HepG2 (cell line): Measurements from ENCODE around the gene IQCM. TPM values are rescaled to one million over a fixed set of nuclear protein-coding genes. Genes with fewer than 3 reads are reported as not detected.

ENCODE experiments used
- ATAC-seq: fragments of 200-7000 bp; cut with Tn5 transposase; 3 replicates; pipeline ENCODE4 v1.9.1; 2020; ENCODE audit warnings: mild to moderate bottlenecking, moderate library complexity
- BruUV-seq: library from RNA; stranded (reverse); fragments of 400-500 nt; replicated peaks from 2 replicates; lab custom pipeline; 2021; lab: Mats Ljungman, UMichigan
- CTCF ChIA-PET: fragments of 300-600 bp; formaldehyde crosslinking; extraction: SDS; loops from one replicate; lab custom pipeline; 2021; ENCODE audit warnings: low total read pairs, inconsistent platforms, low intra/inter-chr PET ratio; lab: Yijun Ruan, JAX
- POLR2A ChIA-PET: fragments of 350-600 bp; sonication (Branson Sonifier 250); formaldehyde crosslinking; loops from one replicate; lab custom pipeline; 2020; ENCODE audit warnings: antibody characterized with exemption, inconsistent platforms; lab: Yijun Ruan, JAX
- DNase-seq: peaks from one replicate; pipeline ENCODE4 v3.0.0-alpha.2; 2015; ENCODE audit warnings: low spot score
- FAIRE-seq: peaks from 3 replicates; lab custom pipeline; 2011; peaks lifted over from hg19 to GRCh38; lab: Jason Lieb, UNC
- H2AFZ ChIP-seq: one replicate; pipeline ENCODE4 v1.6.1; 2011; ENCODE audit warnings: low read length, inconsistent platforms
- H3K27ac ChIP-seq: fragments of 300-600 bp; 3 replicates; pipeline ENCODE4 v1.8.0; 2011; ENCODE audit warnings: mixed run types, mild to moderate bottlenecking, mixed read lengths, low read length, inconsistent platforms; ENCODE audit not compliant: insufficient read depth; ENCODE audit errors: extremely low read length
- H3K27me3 ChIP-seq, 2 experiments: fragments of 200-600 bp in 1 of 2; 2 replicates in 1 of 2; 3 replicates in 1 of 2; pipeline versions ENCODE4 v1.6.0 to v1.8.0; 2011; ENCODE audit warnings: low read length in 2 of 2, mild to moderate bottlenecking in 2 of 2, moderate library complexity in 2 of 2, inconsistent platforms in 1 of 2; ENCODE audit not compliant: insufficient read depth in 2 of 2, control insufficient read depth in 1 of 2
- H3K36me3 ChIP-seq, 2 experiments: fragments of 200-600 bp in 1 of 2; replicated peaks in 1 of 2; 2 replicates in 1 of 2; 3 replicates in 1 of 2; pipeline versions ENCODE4 v1.5.1 to v1.8.0; 2011; ENCODE audit warnings: low read length in 2 of 2, inconsistent platforms in 1 of 2; ENCODE audit not compliant: insufficient read depth in 2 of 2, control insufficient read depth in 1 of 2
- H3K4me1 ChIP-seq: 2 replicates; pipeline ENCODE4 v1.5.1; 2012; ENCODE audit warnings: low read length, inconsistent platforms; ENCODE audit not compliant: insufficient read depth
- H3K4me2 ChIP-seq: 2 replicates; pipeline ENCODE4 v1.6.0; 2011; ENCODE audit warnings: low read depth, low read length, inconsistent platforms
- H3K4me3 ChIP-seq, 3 experiments: fragments of 200-600 bp in 1 of 3; sonication (generic), shearing (Covaris generic) in 1 of 3; replicated peaks in 1 of 3; 2 replicates each; pipeline ENCODE4 v1.5.1; 2011 to 2016; ENCODE audit warnings: low read length in 3 of 3, inconsistent platforms in 2 of 3, low read depth in 2 of 3, mild to moderate bottlenecking in 2 of 3, control low read depth in 1 of 3, mixed read lengths in 1 of 3; ENCODE audit not compliant: insufficient read depth in 1 of 3
- H3K79me2 ChIP-seq: one replicate; pipeline ENCODE4 v1.6.1; 2011; ENCODE audit warnings: low read length, inconsistent platforms; ENCODE audit not compliant: insufficient read depth
- H3K9ac ChIP-seq: 2 replicates; pipeline ENCODE4 v1.6.0; 2011; ENCODE audit warnings: mild to moderate bottlenecking, low read depth, low read length, inconsistent platforms; ENCODE audit not compliant: insufficient read depth
- H3K9me3 ChIP-seq: 2 replicates; pipeline ENCODE4 v1.5.1; 2012; ENCODE audit warnings: mild to moderate bottlenecking, low read length
- H4K20me1 ChIP-seq: 2 replicates; pipeline ENCODE4 v1.6.0; 2011; ENCODE audit warnings: inconsistent platforms, mild to moderate bottlenecking, low read length, moderate library complexity; ENCODE audit not compliant: insufficient read depth
- ARID3A ChIP-seq: IDR thresholded peaks from 2 replicates; pipeline ENCODE4 v1.6.1; 2012; ENCODE audit warnings: low read depth, low read length, improper control_type of control experiment
- CEBPZ ChIP-seq: IDR thresholded peaks from 2 replicates; pipeline ENCODE4 v1.6.1; 2012; ENCODE audit warnings: low read length, improper control_type of control experiment
- ERF ChIP-seq: IDR thresholded peaks from 2 replicates; pipeline ENCODE4 v1.6.1; 2018; ENCODE audit warnings: missing biosample characterization, missing genetic modification reagents
- FOXC1 ChIP-seq: sonication (generic); formaldehyde crosslinking; IDR thresholded peaks from 2 replicates; pipeline ENCODE4 v1.8.0; 2022; ENCODE audit warnings: mild to moderate bottlenecking, missing genetic modification reagents, borderline replicate concordance
- HBP1 ChIP-seq: IDR thresholded peaks from 2 replicates; pipeline ENCODE4 v1.6.1; 2016; ENCODE audit warnings: low read depth, control low read depth
- HNF1B ChIP-seq: sonication (generic); formaldehyde crosslinking; IDR thresholded peaks from 2 replicates; pipeline ENCODE4 v1.5.1; 2020; ENCODE audit warnings: mild to moderate bottlenecking, moderate library complexity, missing genetic modification reagents
- NPAS2 ChIP-seq: sonication (generic); formaldehyde crosslinking; IDR thresholded peaks from 2 replicates; pipeline ENCODE4 v1.8.0; 2022; ENCODE audit warnings: mild to moderate bottlenecking, missing genetic modification reagents, borderline replicate concordance
- RELA ChIP-seq: sonication (generic); formaldehyde crosslinking; IDR thresholded peaks from 2 replicates; pipeline ENCODE4 v1.4.0; 2020; ENCODE audit warnings: missing genetic modification reagents
- TAF1 ChIP-seq: sonication (generic); formaldehyde crosslinking; IDR thresholded peaks from 2 replicates; pipeline ENCODE4 v1.4.0; 2020; ENCODE audit warnings: missing genetic modification reagents
- ZBTB49 ChIP-seq: sonication (generic); formaldehyde crosslinking; IDR thresholded peaks from 2 replicates; pipeline ENCODE4 v1.4.0; 2020; ENCODE audit warnings: missing genetic modification reagents, borderline replicate concordance
- ZNF33B ChIP-seq: sonication (generic); formaldehyde crosslinking; IDR thresholded peaks from 2 replicates; pipeline ENCODE4 v1.5.1; 2020; ENCODE audit warnings: mild to moderate bottlenecking, missing genetic modification reagents
- in situ Hi-C: cut with HindIII; loops from 2 replicates; pipeline ENCODE4 v1.10.0; 2017; ENCODE audit warnings: low pct_unique_long_range_greater_than_20kb; ENCODE audit not compliant: extremely low pct_ligation_motif_present
- intact Hi-C: fragments of 100-400 bp; cut with micrococcal nuclease; formaldehyde crosslinking; loops from one replicate; pipeline ENCODE4 v1.10.0; 2022; ENCODE audit not compliant: unreplicated experiment
- polyA plus RNA-seq, 8 experiments: library from polyadenylated mRNA; depleted of rRNA in 3 of 8; stranded (reverse) in 7 of 8; unstranded in 1 of 8; fragments of >200 nt; fragmentation: Illumina TruSeq in 4 of 8; extraction: Trizol in 4 of 8; gene quantifications; 2 replicates each; pipeline versions ENCODE4 v1.2.1 to v1.2.3, GENCODE V29; 2011 to 2016; ENCODE audit warnings: low read depth in 4 of 8, missing spikeins in 1 of 8, mixed read lengths in 1 of 8; ENCODE audit not compliant: insufficient read depth in 1 of 8
- total RNA-seq, 5 experiments: library from RNA; depleted of rRNA; stranded (reverse); fragments of >200 nt; fragmentation: Illumina TruSeq; extraction: Trizol; gene quantifications; 2 replicates each; pipeline ENCODE4 v1.2.3, GENCODE V29; 2016; ENCODE audit warnings: low read depth in 1 of 5

IQCM gene
- total and polyA plus RNA-seq, 2 of the 13 experiments (the other 11 are each of a cell fraction or from before 2014, with no cell fraction given): not detected

- FAIRE-seq (no peak), ATAC-seq (no peak), DNase-seq (no peak)
- ChIA-PET CTCF (no interaction called here), POLR2A (no interaction called here)
- Histone ChIP-seq H3K27ac (no peak overlapping the region), H2AFZ (no peak overlapping the region), H3K4me3 (no peak overlapping the region), H3K4me1 (no peaks in the 10 kb centered on the region), H3K79me2 (no peaks in the 10 kb centered on the region), H3K9ac (no peak overlapping the region), H3K27me3 (no peaks in the 10 kb centered on the region), H3K4me2 (no peak overlapping the region), H3K36me3 (no peaks in the 10 kb centered on the region), H3K9me3 (peaks cover 21% of the 10 kb centered on the region), H4K20me1 (no peaks in the 10 kb centered on the region)
- in situ Hi-C loops (no loop called here), intact Hi-C loops (no loop called here)
- BruUV-seq: no TSS peak
- no peak for TF ChIP-seq ZNF33B (CRISPR knock-in tag)
- TF ChIP-seq ERF (CRISPR knock-in tag): no peak
- no peak for TF ChIP-seq HBP1
- no peak for TF ChIP-seq NPAS2 (CRISPR knock-in tag)
- no peak for TF ChIP-seq HNF1B (CRISPR knock-in tag)
- no peak for TF ChIP-seq ZBTB49
- no peak for TF ChIP-seq TAF1 (CRISPR knock-in tag)
- TF ChIP-seq CEBPZ: no peak
- no peak for TF ChIP-seq ARID3A
- TF ChIP-seq FOXC1: no peak
- no peak for TF ChIP-seq RELA
These were observed 466.1 kb downstream of the IQCM start for GRCh38 chr4:149349541-149349940.
